CD4-positive, CD25-positive, alpha-beta regulatory T cell (primary cell): Measurements from ENCODE around the gene UBE2Q1. TPM values are rescaled to one million over a fixed set of nuclear protein-coding genes. Genes with fewer than 3 reads are reported as not detected.

ENCODE experiments used
- ATAC-seq, 2 donors: fragments of 150-1000 bp; cut with Tn5 transposase; one replicate each; pipeline ENCODE4 v1.10.0; 2021; ENCODE audit warnings: low read depth in 2 of 2, moderate number of reproducible peaks in 2 of 2, moderate library complexity in 1 of 2
- DNase-seq, 3 donors: peaks; one replicate each; pipeline versions ENCODE4 v3.0.0 to v3.0.0-alpha.2; 2012 to 2022; ENCODE audit warnings: mixed read lengths in 1 of 3
- H3K27ac ChIP-seq: one replicate; pipeline ENCODE4 v1.7.0; 2013; ENCODE audit warnings: mild to moderate bottlenecking, low read length; ENCODE audit not compliant: insufficient read depth, poor library complexity, severe bottlenecking
- H3K27me3 ChIP-seq: one replicate; pipeline ENCODE4 v1.7.0; 2013; ENCODE audit warnings: low read length; ENCODE audit not compliant: control insufficient read depth, insufficient read depth
- H3K36me3 ChIP-seq: one replicate; pipeline ENCODE4 v1.7.0; 2013; ENCODE audit warnings: mild to moderate bottlenecking, low read length, moderate library complexity; ENCODE audit not compliant: control insufficient read depth, insufficient read depth
- H3K4me1 ChIP-seq: 2 replicates; pipeline ENCODE4 v1.7.0; 2013; ENCODE audit warnings: mild to moderate bottlenecking, low read length; ENCODE audit not compliant: insufficient read depth, control insufficient read depth, poor library complexity, severe bottlenecking
- H3K4me3 ChIP-seq: one replicate; pipeline ENCODE4 v1.7.0; 2013; ENCODE audit warnings: low read depth, mild to moderate bottlenecking, low read length, moderate library complexity
- H3K9me3 ChIP-seq, 2 experiments: 1 replicate in 1 of 2; 2 replicates in 1 of 2; pipeline ENCODE4 v1.7.0; 2013; ENCODE audit warnings: low read length in 2 of 2, mild to moderate bottlenecking in 1 of 2, moderate library complexity in 1 of 2; ENCODE audit not compliant: control insufficient read depth in 2 of 2
- H3K27ac Mint-ChIP-seq, 3 donors: one replicate each; pipeline ENCODE4 v1.8.0; 2020 to 2022; ENCODE audit warnings: mild to moderate bottlenecking in 3 of 3, mixed read lengths in 3 of 3, moderate library complexity in 2 of 3
- H3K27me3 Mint-ChIP-seq: one replicate; pipeline ENCODE4 v1.8.0; 2022; ENCODE audit warnings: mild to moderate bottlenecking, mixed read lengths
- H3K36me3 Mint-ChIP-seq: one replicate; pipeline ENCODE4 v1.8.0; 2020; ENCODE audit warnings: mixed read lengths
- H3K4me1 Mint-ChIP-seq, 4 donors: one replicate each; pipeline ENCODE4 v1.8.0; 2020 to 2022; ENCODE audit warnings: mixed read lengths in 4 of 4, mild to moderate bottlenecking in 1 of 4
- H3K4me3 Mint-ChIP-seq, 4 donors: one replicate each; pipeline ENCODE4 v1.8.0; 2020 to 2022; ENCODE audit warnings: mild to moderate bottlenecking in 4 of 4, mixed read lengths in 4 of 4, moderate library complexity in 3 of 4
- H3K9me3 Mint-ChIP-seq, 7 donors: one replicate each; pipeline ENCODE4 v1.8.0; 2020 to 2022; ENCODE audit warnings: mixed read lengths in 7 of 7, mild to moderate bottlenecking in 3 of 7, moderate library complexity in 2 of 7
- polyA plus RNA-seq, 4 donors: library from polyadenylated mRNA; unstranded; fragments of 300-500 nt; fragmentation: Illumina TruSeq; gene quantifications; one replicate each; pipeline ENCODE4 v1.2.3, GENCODE V29; 2021
- total RNA-seq: library from RNA; stranded (reverse); gene quantifications from one replicate; pipeline ENCODE4 v1.2.3, GENCODE V29; 2022

The UBE2Q1 gene
- total and polyA plus RNA-seq, 5 donors from 2014 or later: 9.5 to 91.7 (median 14.2) TPM

GRCh38 chr1:154595621-154596020, 37.2 kb upstream of the UBE2Q1 start:
- Histone ChIP-seq H3K4me1 (peaks cover 9% of the 10 kb centered on the region), H3K27ac (no peak overlapping the region), H3K36me3 (peaks cover 90% of the 10 kb centered on the region), H3K27me3 (no peaks in the 10 kb centered on the region), H3K9me3 (no peaks in the 10 kb centered on the region), H3K4me3 (no peak overlapping the region)
- no peaks in the 10 kb centered on the region for H3K9me3 Mint-ChIP-seq
- no peak overlapping the region for H3K4me3 Mint-ChIP-seq
- no peak for DNase-seq
- H3K27ac Mint-ChIP-seq: no peak overlapping the region
- ATAC-seq: no peak
- H3K36me3 Mint-ChIP-seq: peaks cover 60% of the 10 kb centered on the region
- H3K27me3 Mint-ChIP-seq: no peaks in the 10 kb centered on the region
- peaks cover 10 to 28% (median 17%) of the 10 kb centered on the region in 4 donors for H3K4me1 Mint-ChIP-seq

GRCh38 chr1:154594811-154595210, 36.3 kb upstream of the UBE2Q1 start:
- no peaks in the 10 kb centered on the region for H3K9me3 ChIP-seq

GRCh38 chr1:154593390-154593789, 34.9 kb upstream of the UBE2Q1 start:
- Mint-ChIP-seq H3K4me1 (peaks cover 1 to 18% (median 7%) of the 10 kb centered on the region in 4 donors), H3K9me3 (no peaks in the 10 kb centered on the region), H3K27ac (peak overlapping the region in 1 of 3 donors; percentile 65), H3K4me3 (no peak overlapping the region), H3K36me3 (peaks cover 61% of the 10 kb centered on the region), H3K27me3 (no peaks in the 10 kb centered on the region)
- Histone ChIP-seq H3K4me3 (no peak overlapping the region), H3K36me3 (peaks cover 98% of the 10 kb centered on the region), H3K4me1 (no peaks in the 10 kb centered on the region), H3K27ac (no peak overlapping the region), H3K27me3 (no peaks in the 10 kb centered on the region), H3K9me3 (no peaks in the 10 kb centered on the region)
- ATAC-seq: no peak
- DNase-seq: no peak

More at GRCh38 chr1:154594811-154595210, 36.3 kb upstream of the UBE2Q1 start:
- Mint-ChIP-seq H3K27ac (peak overlapping the region in 1 of 3 donors; percentile 63), H3K4me3 (no peak overlapping the region), H3K27me3 (no peaks in the 10 kb centered on the region), H3K9me3 (no peaks in the 10 kb centered on the region), H3K36me3 (peaks cover 58% of the 10 kb centered on the region), H3K4me1 (peaks cover 10 to 27% (median 13%) of the 10 kb centered on the region in 4 donors)
- ATAC-seq (no peak), DNase-seq (no peak)
- Histone ChIP-seq H3K36me3 (peaks cover 98% of the 10 kb centered on the region), H3K27me3 (no peaks in the 10 kb centered on the region), H3K4me3 (no peak overlapping the region), H3K27ac (no peak overlapping the region), H3K4me1 (peaks cover 7% of the 10 kb centered on the region)

GRCh38 chr1:154591206-154591605, 32.7 kb upstream of the UBE2Q1 start:
- no peaks in the 10 kb centered on the region for H3K27me3 ChIP-seq
- H3K27ac ChIP-seq: no peak overlapping the region
- no peak overlapping the region for H3K4me3 Mint-ChIP-seq
- no peak for DNase-seq
- H3K4me3 ChIP-seq: no peak overlapping the region
- H3K4me1 Mint-ChIP-seq: peaks cover 0 to 21% (median 8%) of the 10 kb centered on the region in 4 donors
- no peaks in the 10 kb centered on the region for H3K4me1 ChIP-seq
- H3K36me3 Mint-ChIP-seq: peaks cover 65% of the 10 kb centered on the region
- peaks cover 98% of the 10 kb centered on the region for H3K36me3 ChIP-seq
- no peaks in the 10 kb centered on the region for H3K9me3 Mint-ChIP-seq
- ATAC-seq: no peak
- H3K9me3 ChIP-seq: no peaks in the 10 kb centered on the region
- no peaks in the 10 kb centered on the region for H3K27me3 Mint-ChIP-seq
- no peak overlapping the region for H3K27ac Mint-ChIP-seq

GRCh38 chr1:154590756-154591155, 32.3 kb upstream of the UBE2Q1 start:
- Histone ChIP-seq H3K9me3 (no peaks in the 10 kb centered on the region), H3K4me1 (no peaks in the 10 kb centered on the region), H3K36me3 (peaks cover 98% of the 10 kb centered on the region), H3K27me3 (no peaks in the 10 kb centered on the region), H3K4me3 (no peak overlapping the region), H3K27ac (no peak overlapping the region)
- ATAC-seq: no peak
- H3K36me3 Mint-ChIP-seq: peaks cover 65% of the 10 kb centered on the region
- peak overlapping the region in 1 of 3 donors; percentile 9 for H3K27ac Mint-ChIP-seq
- H3K27me3 Mint-ChIP-seq: no peaks in the 10 kb centered on the region
- H3K4me1 Mint-ChIP-seq: peaks cover 0 to 21% (median 8%) of the 10 kb centered on the region in 4 donors
- no peaks in the 10 kb centered on the region for H3K9me3 Mint-ChIP-seq
- no peak overlapping the region for H3K4me3 Mint-ChIP-seq
- DNase-seq: no peak

- H3K4me1 ChIP-seq: no peaks in the 10 kb centered on the region
- no peak overlapping the region for H3K4me3 ChIP-seq
- ATAC-seq (no peak), DNase-seq (no peak)
- peaks cover 0 to 23% (median 12%) of the 10 kb centered on the region in 4 donors for H3K4me1 Mint-ChIP-seq
- peak overlapping the region in 1 of 3 donors; percentile 46 for H3K27ac Mint-ChIP-seq
- H3K27me3 Mint-ChIP-seq: no peaks in the 10 kb centered on the region
- H3K9me3 Mint-ChIP-seq: no peaks in the 10 kb centered on the region
- H3K27me3 ChIP-seq: no peaks in the 10 kb centered on the region
- no peak overlapping the region for H3K27ac ChIP-seq
- no peaks in the 10 kb centered on the region for H3K9me3 ChIP-seq
- H3K36me3 ChIP-seq: peaks cover 98% of the 10 kb centered on the region
- no peak overlapping the region for H3K4me3 Mint-ChIP-seq
- H3K36me3 Mint-ChIP-seq: peaks cover 72% of the 10 kb centered on the region
Measured at GRCh38 chr1:154589780-154590179, 31.3 kb upstream of the UBE2Q1 start.

- H3K4me3 ChIP-seq: no peak overlapping the region
- peaks cover 0 to 9% (median 5%) of the 10 kb centered on the region in 4 donors for H3K4me1 Mint-ChIP-seq
- peak overlapping the region in 1 of 3 donors; percentile 54 for H3K27ac Mint-ChIP-seq
- DNase-seq (no peak), ATAC-seq (no peak)
- H3K27me3 Mint-ChIP-seq: no peaks in the 10 kb centered on the region
- H3K36me3 Mint-ChIP-seq: peaks cover 68% of the 10 kb centered on the region
- H3K27me3 ChIP-seq: no peaks in the 10 kb centered on the region
- H3K9me3 ChIP-seq: no peaks in the 10 kb centered on the region
- no peak overlapping the region for H3K27ac ChIP-seq
- no peak overlapping the region for H3K4me3 Mint-ChIP-seq
- H3K9me3 Mint-ChIP-seq: no peaks in the 10 kb centered on the region
- peaks cover 100% of the 10 kb centered on the region for H3K36me3 ChIP-seq
- H3K4me1 ChIP-seq: no peaks in the 10 kb centered on the region
Measured at GRCh38 chr1:154586641-154587040, 28.2 kb upstream of the UBE2Q1 start.

- Histone ChIP-seq H3K36me3 (peaks cover 99% of the 10 kb centered on the region), H3K4me1 (no peaks in the 10 kb centered on the region), H3K4me3 (no peak overlapping the region), H3K9me3 (no peaks in the 10 kb centered on the region), H3K27ac (no peak overlapping the region), H3K27me3 (no peaks in the 10 kb centered on the region)
- no peak overlapping the region for H3K4me3 Mint-ChIP-seq
- no peaks in the 10 kb centered on the region for H3K27me3 Mint-ChIP-seq
- no peaks in the 10 kb centered on the region for H3K9me3 Mint-ChIP-seq
- H3K36me3 Mint-ChIP-seq: peaks cover 66% of the 10 kb centered on the region
- peaks cover 0 to 9% (median 5%) of the 10 kb centered on the region in 4 donors for H3K4me1 Mint-ChIP-seq
- DNase-seq: no peak
- H3K27ac Mint-ChIP-seq: peak overlapping the region in 1 of 3 donors; percentile 54
- no peak for ATAC-seq
Measured at GRCh38 chr1:154586231-154586630, 27.8 kb upstream of the UBE2Q1 start.
